ENCODE data around the gene C2CD2. TPM values are rescaled to one million over a fixed set of nuclear protein-coding genes. Genes with fewer than 3 reads are reported as not detected.
A peak's percentile ranks its signal among the peaks of the same experiment; 100 is the strongest.

C2CD2 gene
- total RNA-seq, 1 donor from 2014 or later = 11.4 TPM

DNA sequence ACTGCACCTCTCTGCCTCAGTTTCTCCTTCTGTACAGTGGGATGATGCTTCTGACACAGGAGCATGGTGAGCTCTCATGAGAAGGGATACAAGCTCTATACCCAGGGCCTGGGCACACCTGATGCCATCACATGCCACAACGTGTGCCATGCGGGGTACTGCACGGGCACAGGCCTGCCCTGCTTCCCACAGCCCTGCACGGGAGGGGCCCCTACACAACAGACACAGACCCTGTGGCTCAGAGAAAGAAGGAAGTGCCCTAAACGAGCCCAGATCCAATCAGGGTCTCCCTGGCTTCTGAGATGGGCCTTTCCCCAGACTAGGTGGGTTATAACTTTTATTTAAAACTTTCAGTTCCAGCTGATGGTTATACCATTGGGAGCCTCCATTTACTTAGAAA lies 24.6 kb downstream of the C2CD2 start:
- ATAC-seq = peak; percentile 32

DNA sequence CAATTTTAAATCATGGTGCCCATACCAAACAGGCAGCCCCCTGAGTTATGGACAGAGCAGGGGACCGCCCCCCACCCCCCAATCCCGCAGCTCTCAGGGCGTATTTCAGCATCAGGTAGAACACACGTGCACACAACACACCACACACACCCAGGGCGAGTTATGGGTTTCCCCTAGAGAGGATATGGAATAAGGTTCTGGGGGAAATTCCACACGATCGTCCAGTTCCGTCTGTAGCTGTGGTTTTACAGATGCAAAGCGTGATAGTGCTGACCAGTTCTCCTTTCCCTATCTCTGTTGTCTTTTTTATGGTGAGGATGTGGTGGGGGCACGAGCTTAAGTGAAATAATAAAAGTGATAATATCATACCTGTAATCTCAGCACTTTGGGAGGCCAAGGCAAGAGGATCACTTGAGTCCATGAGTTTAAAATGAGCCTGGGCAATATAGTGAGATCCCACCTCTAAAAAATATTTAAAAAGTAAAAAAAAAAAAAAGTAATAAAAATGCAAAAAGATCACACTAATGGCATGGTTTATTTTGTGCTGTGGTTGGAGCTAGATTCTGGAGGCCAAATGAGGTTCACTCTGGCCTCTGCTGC lies 25.1 kb downstream of the C2CD2 start:
- ATAC-seq = no peak

DNA sequence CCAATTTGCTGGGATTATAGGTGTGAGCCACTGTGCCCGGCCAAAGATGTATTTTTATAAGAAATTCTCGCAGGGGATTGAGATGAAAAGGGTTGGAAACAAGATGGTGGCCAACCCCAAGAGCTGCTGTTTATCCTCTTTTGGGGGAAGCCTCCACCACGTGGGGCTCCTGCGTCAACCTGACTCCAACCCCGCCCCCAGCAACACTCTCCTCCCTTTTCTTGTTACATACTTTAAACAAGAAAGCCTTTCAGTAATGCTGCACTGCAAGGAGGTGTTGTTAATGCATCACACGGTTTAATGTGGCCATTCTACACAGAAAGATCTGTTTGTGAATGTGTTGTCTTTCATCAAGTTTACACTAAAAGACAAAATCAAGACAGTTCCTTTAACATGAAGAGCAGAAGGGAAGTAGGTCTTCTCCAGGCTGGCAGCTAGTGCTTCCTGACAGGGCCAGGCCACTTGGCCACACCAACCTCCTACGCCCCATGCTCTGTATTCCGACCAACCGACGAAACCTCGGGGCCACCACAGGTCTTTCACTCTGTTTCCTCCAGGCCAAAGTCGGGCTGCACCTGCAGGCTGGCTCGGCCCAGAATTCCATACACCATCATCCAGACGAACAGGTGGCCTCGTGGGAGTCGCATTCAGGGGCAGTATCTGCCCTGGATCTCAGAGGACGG lies 25.9 kb downstream of the C2CD2 start:
- no peak for ATAC-seq

DNA sequence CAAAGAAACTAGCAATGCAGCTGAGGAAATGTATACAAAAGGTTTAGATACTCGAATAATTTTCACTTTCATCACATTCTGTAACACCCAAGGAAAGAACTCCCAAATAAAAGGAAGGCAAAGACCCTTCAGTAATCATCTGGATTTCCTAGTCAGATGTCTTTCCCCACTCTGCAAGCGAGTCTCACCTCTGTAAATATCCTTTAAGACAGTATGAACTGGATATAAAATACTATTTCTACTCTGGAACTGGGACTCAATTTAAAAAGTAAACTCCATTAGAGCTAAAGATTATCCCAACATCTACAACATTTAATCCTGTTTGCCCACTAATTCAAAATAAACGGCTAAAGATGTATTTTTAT lies 27.0 kb downstream of the C2CD2 start:
- no peak for ATAC-seq

DNA sequence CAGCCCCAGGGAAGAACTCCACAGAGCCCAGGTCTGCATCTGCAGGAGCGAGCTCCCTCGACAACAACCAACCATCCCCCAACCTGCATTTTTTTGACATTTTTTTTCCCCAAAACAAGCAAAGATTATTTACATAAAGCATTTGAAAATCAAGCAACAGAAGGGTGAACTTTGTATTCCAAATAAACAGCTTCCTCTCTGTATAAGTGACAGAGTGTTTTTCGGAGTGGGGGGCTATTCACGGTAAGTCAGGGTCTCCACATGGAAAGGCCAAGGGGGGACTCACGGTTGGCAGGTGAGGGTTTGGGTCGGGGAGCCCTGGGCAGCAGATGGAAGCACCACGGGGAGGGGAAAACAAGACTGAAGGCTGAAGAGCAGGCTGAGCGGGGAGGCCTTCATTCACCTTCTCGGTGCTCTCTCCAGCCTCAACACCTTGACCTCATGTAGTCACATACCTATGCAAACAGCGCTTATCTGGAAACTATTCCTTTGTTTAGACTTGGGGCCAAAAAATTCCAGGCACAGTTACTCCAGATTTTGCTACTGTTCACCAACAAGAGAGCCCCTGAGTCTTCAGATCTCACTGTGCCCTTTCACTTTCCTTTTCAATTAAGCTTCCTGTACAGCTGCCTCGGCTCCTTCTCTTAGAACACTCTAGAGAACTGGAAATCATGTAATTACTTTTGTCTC lies 27.6 kb downstream of the C2CD2 start:
- ATAC-seq = peak; percentile 19

DNA sequence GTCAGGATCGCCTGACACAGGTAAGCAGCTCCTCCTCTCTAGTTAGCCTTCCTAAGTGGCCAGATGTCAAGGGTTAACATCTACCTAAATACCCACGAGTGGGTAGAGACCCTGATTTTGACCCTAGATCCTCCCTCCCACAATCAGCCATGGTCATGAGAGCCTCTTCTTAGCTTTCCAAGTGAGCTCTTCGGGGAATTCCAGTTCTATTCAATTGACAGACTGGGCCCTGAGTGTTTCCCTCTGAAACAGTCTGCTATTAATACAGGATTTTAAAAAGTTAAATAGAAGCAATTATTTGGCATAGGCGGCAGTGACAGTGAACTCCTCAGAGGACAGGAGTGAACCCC lies 28.1 kb downstream of the C2CD2 start:
- no peak for ATAC-seq

DNA sequence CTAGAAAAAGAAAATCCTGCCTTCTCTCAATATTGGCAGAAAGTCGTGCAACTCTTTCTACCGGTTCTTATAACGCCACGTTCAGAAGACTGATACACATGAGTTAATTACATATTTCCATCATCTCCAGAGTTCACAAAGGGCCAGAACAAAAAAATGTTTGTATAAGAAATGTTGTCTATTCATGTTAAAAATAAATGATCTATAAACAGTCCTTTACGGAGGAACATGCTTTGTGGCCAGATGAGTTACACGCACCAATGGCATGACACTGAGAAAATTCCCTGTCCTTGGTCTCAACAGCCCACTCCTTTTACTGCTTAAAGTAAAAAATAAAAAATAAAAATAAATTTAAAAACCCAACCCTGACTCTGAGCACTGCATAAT lies 29.5 kb downstream of the C2CD2 start:
- ATAC-seq = no peak

DNA sequence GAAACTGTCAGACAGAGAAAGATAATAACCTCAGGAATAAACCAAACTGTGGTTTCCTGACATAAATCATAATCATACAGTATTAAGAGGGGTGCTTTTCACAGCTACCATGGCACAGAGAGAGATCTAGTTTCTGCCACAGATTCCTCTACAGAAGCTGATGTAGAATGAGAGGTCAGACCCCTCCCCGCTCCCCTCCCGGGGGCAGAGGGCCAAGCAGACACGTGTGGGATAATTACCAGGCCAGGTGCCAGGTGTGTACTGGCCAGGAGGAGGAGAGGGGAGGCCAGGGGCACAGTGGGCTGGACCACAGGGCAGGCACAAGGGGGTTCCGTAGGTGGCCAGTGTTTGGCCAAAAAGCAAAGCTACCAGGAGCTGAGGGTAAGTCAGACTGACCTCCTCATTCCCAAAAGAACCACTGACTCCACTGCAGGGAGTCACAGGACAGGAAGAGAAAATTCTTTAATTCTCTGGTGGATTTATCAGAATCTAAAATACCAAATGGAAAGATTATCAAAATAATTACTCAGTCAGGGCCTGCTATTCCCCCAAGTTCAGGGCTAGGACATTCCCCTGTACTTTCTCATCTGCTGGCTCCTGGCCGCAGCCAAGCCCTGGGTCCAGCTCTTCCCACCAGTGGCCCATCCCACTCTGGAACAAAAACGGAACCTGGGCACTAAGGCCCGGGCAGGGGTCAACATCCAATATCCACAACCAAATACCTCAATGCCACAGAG lies 30.0 kb downstream of the C2CD2 start:
- ATAC-seq = no peak

DNA sequence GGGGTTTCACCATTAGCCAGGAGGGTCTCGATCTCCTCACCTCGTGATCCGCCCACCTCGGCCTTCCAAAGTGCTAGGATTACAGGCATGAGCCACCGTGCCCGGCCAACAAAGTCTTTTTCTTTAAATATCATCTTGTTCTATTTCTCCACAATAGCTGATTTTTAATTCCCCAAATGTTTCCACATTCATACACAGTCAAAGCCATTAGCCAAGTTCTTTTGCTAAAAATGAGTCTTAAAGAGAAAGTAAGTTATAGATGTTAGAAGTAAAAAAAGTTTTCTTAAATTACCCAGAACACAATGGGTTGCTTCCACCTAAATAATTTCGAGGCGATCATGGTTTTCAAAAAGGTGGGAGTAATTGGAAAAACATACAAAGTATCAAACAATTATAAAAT lies 30.6 kb downstream of the C2CD2 start:
- ATAC-seq = no peak

DNA sequence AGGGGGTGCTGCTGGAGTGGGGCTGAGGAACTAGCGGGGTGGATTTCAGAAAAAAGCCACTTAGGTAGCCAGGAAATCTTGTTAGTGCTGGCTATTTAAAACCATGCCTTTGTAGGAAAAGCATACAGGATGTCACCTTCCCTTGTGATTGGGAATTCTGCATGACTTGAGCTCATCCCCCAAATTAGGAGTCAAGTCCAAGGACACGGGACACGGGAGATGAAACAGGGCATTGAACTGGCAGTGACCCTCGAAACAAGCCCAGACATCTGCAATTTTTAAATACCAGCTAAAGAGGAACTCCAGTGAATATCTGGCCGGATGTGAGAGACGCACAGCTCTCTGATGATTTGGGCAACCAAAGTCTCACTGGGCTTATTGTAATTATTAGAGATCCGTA lies 32.8 kb downstream of the C2CD2 start:
- ATAC-seq = no peak

DNA sequence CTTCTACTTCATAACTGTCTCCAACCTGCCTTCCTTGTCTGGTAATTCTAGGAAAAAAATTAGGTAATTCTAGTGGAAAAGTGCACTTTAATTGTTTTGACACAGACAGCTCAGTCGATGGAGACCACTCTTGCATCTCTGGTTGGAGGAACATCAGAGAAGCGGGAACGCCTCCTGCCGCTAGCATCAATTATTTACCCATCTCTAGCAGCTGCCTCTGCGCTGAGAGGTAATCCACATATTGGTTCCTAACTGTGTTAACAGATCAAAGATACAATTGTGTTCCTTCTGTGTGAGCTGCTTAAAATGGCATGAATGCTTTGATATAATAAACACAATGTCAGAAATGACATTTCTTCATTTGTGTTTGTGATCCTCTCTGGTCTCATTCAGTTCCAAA lies 33.3 kb downstream of the C2CD2 start:
- no peak for ATAC-seq

DNA sequence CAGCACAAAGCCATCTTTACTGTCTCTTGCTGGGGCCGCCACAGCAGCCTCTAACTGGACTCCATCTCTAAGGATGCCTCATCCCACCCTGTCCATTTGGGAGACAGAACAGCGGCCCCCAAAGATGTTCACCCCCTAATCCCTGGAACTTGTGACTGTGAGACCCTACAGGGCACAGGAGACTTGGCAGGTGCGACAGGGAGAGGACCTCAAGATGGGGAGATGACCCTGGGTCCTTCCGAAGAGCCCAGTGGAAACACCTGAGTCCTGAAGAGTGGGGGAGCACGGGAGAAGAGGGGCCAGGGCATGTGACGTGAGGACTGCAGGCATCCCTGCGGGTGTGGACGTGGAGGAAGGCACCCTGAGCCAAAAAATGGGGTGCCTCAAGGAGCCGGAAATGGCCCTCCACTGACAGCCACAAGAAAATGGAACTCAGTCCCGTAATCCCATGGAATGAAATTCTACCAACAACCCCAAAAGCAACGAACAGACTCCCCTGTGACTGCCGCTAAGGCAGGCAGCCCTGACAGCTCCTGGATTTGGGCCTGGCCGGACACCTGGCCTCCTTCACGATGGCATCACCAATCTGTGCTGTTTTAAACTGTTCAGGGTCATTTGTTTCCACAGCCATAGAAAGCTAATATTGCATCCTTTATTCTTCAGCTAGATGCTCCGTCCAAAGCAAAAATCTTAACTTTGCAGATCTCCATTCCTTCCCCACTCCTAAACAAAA lies 34.0 kb downstream of the C2CD2 start:
- no peak for ATAC-seq

DNA sequence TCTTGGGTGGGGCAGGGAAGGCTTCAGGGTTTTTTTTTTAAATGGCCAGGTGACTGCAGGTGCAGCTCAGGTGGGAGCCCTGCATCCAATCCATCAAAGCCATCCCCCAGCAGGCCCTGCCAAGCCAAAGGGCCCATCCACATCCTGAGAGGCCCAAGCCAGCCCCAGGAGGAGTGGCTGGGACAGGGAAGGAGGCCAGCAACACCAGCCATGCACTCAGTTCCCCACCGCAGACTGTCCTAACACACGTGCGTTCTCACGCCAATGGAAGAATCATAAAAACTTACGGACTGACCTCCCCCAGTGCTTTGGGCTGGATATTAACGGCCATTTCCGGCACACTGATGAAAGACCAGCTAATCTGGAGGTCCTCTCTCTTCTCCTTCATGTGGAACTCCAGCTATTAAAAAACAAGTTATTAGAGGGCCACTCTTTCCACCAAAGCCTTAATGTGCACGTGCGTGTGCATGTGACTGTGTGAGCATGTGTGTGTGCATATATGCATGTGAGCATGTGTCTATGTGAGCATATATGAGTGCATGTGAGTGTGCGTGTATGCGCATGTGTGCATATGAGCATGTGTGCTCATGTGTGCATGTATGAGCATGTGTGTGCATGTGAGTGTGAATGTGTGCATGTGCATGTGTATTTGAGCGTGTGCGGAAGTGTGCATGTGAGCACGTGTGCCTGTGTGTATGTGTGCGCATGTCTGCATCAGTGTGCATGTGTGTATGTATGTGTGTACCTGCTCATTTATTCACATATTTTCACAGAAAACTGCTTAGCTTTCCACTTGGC lies 35.1 kb downstream of the C2CD2 start:
- ATAC-seq = no peak

DNA sequence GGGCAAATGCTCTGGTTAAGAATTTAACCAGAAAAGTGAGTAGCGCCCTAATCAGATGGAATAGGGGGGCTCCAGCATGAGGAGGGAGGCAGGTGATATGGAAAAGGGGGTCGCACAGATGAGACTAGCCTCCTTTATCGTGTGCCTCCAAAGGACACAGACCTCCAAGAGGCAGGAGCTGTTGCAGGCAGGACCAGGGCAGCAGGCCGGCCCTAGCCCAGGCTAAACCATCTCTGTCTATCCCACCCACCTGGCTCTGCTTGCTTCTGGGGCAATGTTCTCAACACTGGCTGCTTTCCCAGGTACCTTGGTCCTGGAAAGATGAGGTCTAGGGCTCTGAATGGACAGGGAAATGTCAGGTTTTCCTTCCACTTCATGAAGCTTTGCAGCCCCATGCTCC lies 36.3 kb downstream of the C2CD2 start:
- no peak for ATAC-seq

DNA sequence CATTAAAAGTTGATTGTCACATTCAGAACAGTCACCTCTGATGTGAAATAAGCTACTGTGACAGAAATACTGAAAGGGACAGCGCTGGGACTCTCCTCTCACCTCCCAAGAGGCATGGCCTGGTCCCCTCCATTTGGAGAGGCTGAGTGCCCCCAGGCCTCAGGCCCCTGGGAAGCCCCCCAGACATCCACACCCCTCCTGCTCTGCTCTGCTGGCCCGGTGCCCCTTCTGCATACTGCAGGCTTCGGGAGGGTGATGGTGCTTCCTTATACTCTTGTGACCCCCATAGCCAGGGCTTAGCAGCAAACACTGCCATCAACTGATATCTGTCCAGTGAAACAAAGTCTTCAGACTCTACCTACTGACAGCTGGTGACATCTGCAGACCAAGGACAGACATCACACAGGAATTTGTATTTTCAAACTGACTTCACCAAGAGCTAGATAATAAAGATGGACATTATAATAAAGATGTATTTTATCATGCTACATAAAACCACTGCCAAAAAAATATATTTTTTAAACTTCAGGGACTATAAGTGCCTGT lies 36.9 kb downstream of the C2CD2 start:
- no peak for ATAC-seq

DNA sequence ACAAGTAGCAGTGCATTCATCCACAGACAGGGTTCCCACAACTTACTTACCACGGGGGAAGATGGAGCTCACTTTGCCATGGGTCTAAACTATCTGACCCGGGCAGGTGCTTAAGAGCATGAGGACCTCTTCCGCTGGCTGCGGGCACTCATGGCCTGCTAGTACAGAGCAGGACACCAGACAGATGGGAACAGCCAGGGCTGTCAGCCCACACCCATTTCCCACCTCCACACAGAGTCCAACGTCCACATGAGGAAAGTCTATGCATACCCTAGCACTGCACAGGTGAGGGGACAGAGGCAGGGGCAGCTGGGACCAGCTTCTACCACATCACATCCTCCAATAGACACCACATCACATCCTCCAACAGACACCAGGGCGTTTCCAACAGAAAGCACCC lies 38.9 kb downstream of the C2CD2 start:
- no peak for ATAC-seq

DNA sequence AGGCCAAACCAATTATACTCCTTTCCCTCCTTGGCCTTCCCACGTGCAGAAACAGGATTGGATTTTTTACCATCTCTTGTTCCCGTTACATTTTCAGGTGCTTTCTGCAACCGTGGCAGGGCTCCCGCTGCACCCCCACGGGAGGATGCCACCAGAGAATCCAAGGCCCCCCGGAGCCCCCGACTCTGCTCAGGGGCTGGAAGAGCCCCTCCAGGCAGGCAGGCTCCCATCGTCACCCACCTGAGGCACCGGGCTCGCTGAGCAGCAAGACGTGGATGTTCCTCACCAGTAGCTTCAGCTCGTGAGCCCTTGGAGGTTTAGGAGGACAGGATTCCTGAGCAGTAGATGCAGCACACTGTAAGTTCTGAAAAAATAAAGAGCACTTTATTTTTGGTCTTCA lies 39.5 kb downstream of the C2CD2 start:
- no peak for ATAC-seq

DNA sequence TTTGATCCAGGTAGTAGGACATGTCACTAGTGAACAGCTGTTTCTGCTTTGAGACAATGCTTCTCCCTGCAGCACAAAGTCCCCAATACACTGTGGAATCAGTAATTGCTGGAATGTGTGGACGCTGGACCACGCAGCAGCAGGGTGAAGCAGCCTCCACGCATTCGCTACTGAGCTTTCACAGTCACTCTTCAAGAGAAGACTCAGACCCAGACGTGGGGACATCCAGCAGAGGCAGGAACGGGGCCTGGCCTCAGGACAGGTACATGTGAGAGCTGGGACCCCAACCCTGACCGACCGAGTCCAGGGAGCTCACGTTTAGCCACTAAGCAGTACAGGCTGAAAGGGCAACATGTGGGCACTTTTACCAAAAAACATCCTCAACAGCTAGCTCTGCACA lies 40.6 kb downstream of the C2CD2 start:
- no peak for ATAC-seq

DNA sequence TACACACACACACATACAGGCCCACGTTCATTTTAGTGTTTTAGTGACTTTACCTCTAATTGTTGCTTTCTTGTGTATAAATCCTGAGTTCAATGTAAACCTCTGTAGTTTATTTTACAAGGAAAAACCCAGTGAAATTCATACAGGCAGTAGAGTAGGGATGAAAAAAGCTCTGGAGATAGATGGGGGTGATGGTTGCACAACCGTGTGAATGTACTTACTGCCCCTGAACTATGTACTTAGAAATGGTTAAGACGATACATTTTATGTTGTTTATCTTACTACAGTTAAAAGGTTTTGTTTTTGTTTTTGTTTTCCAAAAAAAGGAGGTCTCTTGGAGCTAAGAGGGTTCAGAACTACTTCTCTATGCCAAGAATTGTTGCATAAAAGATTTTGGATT lies 45.0 kb downstream of the C2CD2 start:
- no peak for ATAC-seq

DNA sequence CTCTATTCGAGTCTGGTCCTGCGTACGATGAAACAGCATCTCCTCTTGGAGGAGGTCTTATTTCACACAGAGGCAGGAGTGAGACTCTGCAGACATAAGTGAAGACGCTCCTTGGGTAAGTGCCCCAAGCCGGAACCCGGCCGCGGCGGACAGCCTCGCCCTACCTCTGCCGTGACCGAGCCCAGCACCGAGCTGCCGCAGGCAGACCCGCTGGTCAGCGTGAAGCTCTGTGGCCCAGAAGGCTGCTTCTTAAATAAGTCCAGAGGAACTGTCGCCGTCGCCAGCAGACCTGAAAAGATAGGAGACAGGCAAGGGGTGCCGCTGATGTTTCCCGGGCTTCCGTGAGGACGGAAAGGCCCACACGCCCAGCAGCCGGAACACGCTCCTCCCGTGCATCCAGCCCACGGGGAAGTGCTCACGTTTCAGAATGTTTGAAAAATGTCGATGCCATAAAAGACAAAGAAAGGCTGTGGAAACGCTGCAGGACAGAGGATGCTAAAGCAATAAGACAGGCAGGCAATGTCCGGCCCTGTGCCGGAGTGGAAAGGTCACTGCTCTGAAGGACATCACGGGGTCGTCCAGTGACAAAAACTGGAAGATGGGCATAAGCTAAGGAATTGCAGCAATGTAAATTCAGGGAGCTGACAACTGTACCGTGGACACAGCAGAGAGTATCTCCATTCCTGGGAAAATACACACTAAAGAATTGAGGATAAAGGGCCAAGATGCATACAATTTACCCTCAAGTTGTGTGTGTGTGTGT lies 46.1 kb downstream of the C2CD2 start:
- ATAC-seq = no peak

DNA sequence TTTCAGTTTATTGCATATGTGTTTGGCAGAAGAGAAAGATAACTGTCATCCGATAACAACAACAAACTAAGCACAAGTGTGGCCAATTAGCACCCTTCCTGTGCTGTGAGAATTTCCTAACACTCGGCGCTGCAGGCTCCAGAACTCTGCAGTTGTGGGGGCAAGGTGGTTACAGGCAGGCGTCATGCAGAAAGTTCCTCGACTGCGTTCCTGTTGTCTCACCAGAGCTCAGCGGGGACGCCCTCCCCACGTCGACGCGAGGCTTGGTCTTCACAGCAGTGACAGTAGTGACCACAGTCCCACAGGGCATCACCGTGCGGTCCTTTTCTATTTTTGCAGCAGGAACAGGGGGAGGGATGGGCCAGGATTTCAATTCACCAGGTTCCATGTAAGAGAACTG lies 47.0 kb downstream of the C2CD2 start:
- no peak for ATAC-seq
